Stimulated activated naive CD8-positive, alpha-beta T cell treated with anti-CD3 and anti-CD28 coated beads, Interleukin-15, Interleukin-2, amounts not matched to agents 100 U/mL and 50 U/mL, for 24 hours (primary cell): ENCODE data around the gene TNS3.
"Not testable (repeated sequence)": the region's sequence is repeated elsewhere in the genome, so short reads cannot be mapped to it uniquely, and the experiment has no call there.

Experiments used
- ATAC-seq: fragments of 150-1000 bp; cut with Tn5 transposase; one replicate; pipeline ENCODE4 v1.10.0; 2021
- DNase-seq: peaks from one replicate; pipeline ENCODE4 v3.0.0; 2021

Gene TNS3

DNA sequence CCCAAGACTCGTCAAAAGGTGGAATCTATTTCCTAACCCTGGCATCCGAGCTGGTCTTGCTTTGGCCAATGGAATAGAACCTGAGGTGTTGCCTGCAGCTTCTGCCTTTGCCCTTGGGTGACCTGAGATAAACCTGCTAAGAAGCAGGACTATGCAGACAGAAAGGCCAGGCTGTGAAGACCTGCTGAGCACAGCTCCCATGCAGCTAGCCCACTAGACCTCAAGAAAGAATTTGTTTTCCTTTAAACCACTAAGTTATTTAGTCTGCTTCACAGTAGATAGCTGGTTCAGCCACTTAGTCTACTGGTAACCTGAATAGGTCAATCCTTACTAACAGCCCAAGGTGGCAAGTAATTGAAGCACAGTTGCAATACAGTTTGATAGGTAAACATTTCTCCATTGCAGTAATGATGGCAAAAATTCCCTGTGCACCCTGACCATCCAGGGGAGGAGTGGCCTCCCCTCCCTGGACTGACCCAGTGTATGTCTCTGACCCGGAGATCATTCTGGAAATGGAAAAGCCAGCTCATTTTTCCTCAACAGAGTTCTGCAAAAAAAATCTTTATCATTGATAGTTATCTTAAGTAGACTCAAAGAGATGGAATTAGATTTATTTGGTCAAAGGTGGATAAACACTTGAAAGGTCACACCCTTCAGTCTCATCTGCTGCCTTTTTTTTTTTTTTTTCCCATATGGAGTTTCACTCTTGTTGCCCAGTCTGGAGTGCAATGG, 20.0 kb downstream of the TNS3 start:
- DNase-seq (no peak), ATAC-seq (no peak)

DNA sequence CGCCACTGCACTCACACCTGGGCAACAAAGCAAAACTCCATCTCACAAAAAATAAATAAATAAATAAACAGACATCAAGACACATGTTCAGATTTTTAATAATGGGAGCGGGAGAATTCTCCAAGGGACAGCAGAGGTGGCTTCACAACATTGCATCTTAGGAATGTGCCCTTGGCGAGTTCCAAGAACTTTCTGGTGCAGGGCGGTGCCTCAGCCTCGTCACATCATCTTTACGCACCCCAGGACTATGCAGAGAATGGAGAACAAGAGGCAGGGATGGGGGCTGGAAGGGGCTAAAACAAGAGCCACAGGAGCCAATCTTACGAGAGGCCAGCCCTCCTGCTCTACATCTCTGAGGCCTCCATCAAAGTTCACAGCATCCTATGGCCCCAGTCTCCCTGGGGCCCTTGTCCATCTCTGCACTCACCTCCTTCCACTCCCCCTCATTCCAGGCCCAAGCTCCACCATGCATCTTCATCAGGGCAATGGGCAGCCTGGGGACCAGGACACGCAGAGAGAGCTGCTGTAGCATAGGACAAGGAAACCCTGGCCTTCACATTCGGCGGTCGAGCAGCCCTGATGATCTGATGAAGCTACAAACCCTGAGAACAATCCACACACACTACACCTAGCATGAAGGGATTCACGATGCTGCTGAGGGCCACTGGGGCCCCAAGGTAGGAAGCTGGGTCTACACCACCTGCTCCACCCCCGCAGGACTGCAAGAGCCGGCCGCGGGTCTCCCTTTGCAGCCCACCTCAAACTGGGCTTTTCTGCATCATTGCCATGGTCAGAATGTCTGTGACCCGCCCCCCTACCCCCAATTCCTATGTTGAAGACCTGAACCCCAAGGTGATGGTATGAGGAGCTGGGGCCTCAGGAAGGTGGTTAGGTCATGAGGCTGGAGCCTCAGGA, 22.3 kb downstream of the TNS3 start:
- no peak for DNase-seq
- no peak for ATAC-seq

- DNase-seq (no peak), ATAC-seq (no peak)
Observed at GRCh38 chr7:47557694-47558670, 23.9 kb downstream of the TNS3 start.

- DNase-seq, result no peak
- ATAC-seq, result no peak
Observed at GRCh38 chr7:47557317-47557693, 24.6 kb downstream of the TNS3 start.

DNA sequence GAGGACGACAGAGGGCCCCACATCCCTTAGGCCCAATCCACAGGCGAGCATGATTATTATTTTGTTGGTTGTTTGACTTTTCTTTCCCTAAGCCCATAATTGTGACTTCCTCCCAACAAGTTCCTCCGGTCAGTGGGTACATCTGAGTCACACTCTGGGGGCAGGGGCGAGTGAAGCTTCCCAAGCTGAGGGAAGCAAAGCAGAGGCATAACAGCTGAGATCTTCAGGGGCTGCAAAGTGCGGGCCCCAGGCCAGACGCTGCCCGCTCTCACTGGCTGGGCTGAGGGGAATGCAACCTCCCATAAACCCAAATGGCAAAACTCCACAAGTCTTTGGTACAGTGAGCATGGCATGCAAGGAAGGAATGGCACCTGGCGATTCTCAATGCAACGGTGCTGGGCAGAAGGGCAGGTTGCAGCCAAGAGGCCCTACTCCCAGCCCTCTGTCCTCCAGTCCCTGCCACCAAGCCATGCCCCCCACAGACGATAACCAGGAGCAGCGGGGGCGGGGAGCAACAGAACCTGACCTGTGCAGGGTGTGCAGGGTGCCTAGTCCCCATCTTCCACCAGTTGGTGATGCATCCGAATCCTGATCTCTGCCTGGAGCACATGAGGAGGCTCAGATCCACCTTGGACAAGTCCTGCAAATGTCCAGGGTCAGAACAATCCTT, 25.3 kb downstream of the TNS3 start:
- ATAC-seq (no peak), DNase-seq (no peak)

DNA sequence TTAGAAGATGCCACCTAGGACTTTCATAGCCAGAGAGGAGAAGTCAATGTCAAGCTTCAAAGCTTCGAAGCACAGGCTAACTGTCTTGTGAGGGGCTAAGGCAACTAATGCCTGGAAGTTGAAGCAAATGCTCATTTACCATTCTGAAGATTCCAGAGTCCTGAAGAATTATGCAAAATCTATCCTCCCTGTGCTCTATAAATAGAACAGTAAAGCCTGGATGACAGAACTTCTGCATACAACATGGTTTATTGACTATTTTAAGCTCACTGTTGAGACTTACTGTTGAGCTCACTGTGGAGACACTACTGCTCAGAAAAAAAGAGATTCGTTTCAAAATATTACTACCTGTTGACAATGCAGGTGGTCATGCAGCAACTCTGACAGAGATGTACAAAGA, 28.6 kb downstream of the TNS3 start:
- ATAC-seq, result no peak
- no peak for DNase-seq

- DNase-seq, result no peak
- no peak for ATAC-seq
Observed at GRCh38 chr7:47552621-47553020, 29.3 kb downstream of the TNS3 start.

DNA sequence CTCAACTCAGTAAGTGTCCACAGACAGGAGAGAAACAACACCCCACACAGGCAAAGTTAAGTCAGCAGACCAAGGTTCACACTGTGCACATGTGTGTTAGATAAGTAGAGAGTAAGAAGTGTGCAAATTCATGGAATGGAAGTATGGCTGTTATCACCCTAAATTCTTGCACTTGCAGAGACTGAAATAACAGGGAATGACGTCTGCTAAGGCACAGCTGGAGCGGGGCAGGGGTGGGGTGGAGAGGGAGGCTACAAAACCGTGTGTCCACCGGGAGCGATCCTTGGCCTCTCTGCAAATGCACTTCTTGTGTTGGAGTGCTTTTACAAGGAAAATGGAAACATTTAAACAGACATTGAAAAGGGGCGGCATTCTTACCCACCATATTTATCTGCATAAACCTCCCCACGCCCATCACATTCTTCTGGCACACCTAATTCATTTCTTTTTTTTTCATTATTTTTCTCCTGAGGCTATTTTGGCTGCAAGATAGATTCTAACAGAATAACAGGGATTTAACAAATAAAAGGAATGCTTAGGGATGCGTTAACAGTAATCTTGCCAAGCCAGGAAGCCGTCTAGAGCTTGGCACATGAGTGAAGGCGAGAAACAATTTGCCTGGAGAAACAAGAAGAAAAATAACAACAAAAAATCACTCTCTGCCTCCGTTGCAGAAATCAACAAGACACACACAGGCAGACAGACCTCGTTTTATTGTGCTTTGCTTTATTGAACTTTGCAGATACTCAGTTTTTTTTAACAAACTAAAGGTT, 30.1 kb downstream of the TNS3 start:
- ATAC-seq (no peak), DNase-seq (no peak)

DNA sequence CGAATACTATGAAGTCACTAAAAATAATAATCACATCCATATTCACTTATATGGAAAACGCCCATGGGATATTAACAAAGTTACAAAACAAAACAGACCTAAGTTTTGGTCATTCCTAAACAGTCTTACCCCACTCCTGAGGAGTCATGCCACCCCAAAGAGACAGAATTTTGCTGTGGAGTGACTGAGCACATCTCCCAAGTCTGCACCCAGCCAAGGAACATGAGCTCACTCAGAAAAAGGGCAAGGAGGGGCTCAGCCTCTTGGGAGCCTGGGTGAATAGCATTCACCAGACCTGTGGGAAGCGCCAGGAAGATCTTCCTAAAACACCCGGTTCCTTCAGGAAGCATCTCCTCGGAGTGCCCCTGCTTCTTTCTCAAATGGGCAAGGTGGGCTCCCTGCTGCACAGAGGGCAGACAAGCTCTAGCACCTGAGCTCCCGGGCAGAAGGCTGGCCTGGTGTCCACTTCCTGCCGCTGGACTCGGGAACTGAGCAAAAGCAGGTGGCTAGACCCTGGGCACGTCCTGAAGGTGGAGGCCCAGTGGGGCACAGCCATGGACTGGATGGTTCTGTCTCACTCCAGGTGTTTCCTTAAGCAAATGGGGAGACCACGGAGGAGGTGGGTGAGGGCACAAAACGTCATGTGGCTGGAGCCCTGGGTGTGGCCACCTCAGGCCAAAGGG, 31.0 kb downstream of the TNS3 start:
- ATAC-seq, result no peak
- no peak for DNase-seq

DNA sequence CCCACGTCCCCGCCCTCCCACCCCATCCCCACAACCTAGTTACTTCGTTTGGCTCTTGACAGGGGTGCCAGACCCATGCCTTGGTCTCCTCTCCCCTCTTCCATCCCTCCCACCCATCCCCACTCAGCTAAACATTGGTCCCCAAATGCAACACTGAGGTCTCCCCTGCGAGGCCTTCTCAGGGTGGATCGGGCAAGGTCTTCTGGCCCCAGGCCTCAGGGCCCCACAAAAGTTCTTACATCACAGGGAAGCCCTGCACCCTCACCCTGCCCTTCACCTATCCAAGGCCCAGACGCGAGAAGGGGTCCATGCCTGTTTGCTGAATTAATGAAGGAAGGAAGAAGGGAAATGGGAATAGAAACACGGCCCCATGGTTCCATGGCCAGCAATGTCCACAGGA, 32.0 kb downstream of the TNS3 start:
- DNase-seq (no peak), ATAC-seq (no peak)

GRCh38 chr7:47549397-47549796, 32.5 kb downstream of the TNS3 start:
- no peak for ATAC-seq

DNA sequence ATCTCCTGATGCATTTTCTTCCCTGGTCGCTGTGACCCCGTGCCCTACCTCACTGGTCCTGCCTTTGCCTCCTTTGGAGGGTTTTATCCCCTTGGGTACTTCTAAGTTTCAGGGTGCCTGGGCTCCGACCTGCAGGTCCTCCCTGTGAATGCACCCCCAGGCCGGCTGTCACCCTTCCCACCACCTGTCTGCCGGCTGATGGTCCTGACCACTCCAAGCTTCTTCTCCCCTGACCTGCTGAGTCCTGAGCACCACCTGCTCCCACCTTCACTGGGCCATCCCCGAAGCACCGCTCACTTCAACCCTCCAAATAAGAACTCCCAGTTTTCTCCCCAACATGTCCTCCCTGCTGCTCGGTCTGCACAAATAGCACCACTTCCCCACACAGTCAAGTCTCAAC, 33.4 kb downstream of the TNS3 start:
- DNase-seq (no peak), ATAC-seq (no peak)

More at GRCh38 chr7:47549397-47549796, 32.5 kb downstream of the TNS3 start:
- no peak for DNase-seq

DNA sequence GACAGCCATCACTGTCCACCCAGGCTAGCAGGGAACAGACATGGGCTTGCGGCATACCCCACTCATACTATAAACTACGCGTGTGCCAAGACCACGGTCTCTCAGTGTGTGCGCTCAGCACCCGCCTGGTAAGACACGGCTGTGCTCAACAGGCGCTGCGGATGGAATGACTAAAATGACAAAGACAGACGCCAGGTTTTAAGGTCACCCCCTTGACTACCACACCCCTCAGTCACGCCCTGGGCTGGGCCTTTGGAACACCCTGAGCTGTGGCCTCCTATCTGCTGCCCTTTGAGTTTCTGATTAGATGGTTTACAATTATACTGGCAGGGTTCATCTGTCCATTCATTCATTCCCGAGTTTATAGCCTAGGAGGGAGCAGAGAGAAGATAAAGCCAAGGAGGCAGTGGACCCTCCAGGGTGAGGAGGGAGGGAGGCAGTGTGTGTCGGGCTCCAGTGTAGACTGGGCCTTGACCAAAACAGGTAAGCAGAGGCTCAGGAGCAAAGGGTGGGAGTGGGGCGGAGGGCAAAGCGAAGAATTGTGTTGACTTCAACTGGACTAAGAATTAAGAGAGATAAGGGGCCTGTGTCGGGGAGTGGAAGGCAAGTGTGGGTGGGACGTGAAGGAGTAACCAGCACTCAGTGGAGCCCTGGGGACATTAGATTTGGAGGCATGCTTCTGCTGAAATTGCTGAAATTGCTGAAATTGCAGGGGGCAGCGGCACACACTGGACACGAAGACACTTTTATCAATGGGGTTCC, 35.0 kb downstream of the TNS3 start:
- ATAC-seq (no peak), DNase-seq (no peak)

DNA sequence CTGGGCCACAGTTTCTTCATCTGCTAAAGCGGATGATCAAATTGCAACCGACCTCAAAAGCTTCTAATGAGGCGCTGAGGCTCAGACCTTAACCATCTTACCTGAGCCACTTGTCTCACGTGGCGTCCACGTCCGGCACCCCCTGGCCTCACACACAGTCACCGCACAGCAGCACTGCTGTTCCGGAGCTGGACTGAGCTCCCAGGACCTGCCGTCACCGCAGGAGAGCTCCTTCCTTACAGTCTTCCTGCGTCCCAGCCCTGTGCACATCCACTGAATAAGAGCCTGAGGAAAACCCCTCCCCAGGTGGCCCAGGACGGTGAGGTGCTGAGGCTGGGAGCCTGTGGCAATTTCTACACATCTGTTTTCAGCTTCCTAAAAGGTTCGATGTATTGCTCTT, 35.7 kb downstream of the TNS3 start:
- DNase-seq (no peak), ATAC-seq (no peak)

DNA sequence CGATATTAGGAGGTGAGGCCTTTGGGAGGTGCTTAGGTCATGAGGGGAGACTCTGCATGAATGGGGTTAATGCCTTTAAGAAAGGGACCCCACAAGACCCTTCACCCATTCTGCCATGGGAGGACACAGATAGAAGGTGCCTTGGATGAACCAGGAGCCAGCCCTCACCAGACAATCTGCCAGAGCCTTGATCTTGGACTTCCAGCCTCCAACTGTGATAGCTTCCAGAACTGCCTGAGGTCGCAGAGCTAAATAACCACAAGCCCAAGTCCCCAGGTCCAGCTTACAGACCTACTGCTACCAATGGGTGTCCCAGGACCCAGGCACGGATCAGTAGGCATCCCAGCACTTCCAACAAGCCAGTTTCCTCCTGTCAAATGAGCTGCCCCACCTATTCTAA, 37.5 kb downstream of the TNS3 start:
- no peak for DNase-seq
- no peak for ATAC-seq

DNA sequence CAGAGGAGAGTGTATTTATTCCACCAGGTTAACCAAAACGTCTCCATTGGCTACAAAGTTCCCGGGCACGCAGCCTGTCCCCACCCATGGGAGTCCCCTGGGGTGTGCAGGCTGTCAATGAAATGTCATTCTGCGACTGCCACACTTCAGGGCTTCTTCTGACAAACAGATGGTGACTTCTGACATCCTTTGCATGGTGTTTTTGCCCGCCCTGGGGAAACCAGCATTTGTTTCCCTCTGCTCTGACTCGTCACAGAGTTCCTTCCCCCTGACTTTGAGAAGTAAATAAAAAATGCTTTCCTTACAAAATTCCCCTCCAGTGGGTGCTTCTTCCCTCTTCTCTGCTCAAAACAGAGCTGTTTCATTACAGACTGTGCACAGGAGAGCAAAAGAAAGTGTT, 38.2 kb downstream of the TNS3 start:
- DNase-seq (peak; percentile 5), ATAC-seq (no peak)

DNA sequence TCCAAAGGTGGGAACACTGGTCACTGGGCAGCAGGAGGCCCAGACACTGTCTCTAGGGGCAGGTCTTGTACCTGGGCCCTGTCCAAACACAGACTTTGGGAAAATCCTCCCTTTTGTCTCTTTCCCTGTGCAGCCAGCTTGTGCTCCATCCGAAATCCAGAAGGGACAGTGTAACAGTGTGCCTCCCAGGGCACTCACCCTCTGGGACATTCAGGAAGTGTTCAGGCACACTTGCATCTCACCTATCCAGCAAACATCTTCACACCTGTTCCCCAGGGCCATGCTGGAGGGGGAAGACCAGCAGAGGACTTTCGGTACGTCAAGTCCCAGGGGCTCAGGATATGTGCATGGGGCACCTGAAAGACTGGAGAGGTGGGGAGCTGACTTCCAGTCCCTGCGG, 38.9 kb downstream of the TNS3 start:
- no peak for ATAC-seq

DNA sequence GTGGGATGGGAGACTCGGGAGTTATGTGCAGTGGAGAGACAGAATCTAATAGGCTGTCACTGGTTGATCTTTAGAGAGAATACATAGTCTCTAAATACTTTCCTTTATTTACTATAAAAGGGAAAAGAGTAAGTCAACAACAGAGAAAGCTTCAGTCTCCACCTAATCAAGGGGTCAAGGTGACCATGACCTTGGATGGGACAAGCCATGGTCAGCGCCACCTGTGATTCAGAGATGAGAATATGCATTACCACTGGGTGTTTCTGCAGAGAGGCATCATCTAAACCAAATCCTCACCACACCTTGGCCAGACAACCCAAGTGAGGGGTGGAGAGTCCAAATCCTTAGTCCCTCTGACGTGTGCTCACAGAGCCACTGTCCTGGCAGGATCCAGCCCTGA, 39.9 kb downstream of the TNS3 start:
- DNase-seq (no peak), ATAC-seq (no peak)

More for the DNA sequence above, 38.9 kb downstream of the TNS3 start:
- DNase-seq, result no peak

DNA sequence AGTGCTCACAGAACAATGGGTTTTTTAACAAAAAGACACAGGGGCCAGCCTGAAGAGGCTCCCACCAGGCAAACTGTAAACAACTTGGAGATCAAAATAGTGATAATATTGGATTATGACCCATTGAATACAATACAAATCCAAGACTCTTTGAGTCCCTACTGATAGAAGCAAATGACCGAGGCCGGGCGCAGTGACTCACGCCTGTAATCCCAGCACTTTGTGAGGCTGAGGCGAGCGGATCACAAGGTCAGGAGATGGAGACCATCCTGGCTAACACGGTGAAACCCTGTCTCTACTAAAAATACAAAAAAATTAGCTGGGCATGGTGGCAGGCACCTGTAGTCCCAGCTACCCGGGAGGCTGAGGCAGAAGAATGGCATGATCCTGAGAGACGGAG, 40.4 kb downstream of the TNS3 start:
- ATAC-seq, DNase-seq: not testable (repeated sequence)
